Stimulated activated CD8-positive, alpha-beta memory T cell treated with anti-CD3 and anti-CD28 coated beads, Interleukin-12 subunit alpha, Interleukin-12 subunit beta, amount 100 ng/mL, for 24 hours (primary cell): ENCODE results near the gene ZC3H14.

Source experiments
- DNase-seq: peaks from one replicate; pipeline ENCODE4 v3.0.0-alpha.2; 2020; ENCODE audit errors: extremely low read depth

The ZC3H14 gene

GRCh38 chr14:88611878-88612277, 49.0 kb downstream of the ZC3H14 start:
- DNase-seq = no peak

GRCh38 chr14:88612981-88613380, 50.1 kb downstream of the ZC3H14 start:
- DNase-seq = no peak

- no peak for DNase-seq
Observed at GRCh38 chr14:88613552-88614010, 50.7 kb downstream of the ZC3H14 start.

- no peak for DNase-seq
Observed at GRCh38 chr14:88614218-88614907, 51.5 kb downstream of the ZC3H14 start.

GRCh38 chr14:88616697-88617096, 53.9 kb downstream of the ZC3H14 start:
- no peak for DNase-seq

- DNase-seq = no peak
Observed at GRCh38 chr14:88617479-88617878, 54.6 kb downstream of the ZC3H14 start.

- no peak for DNase-seq
Observed at GRCh38 chr14:88618476-88618875, 55.6 kb downstream of the ZC3H14 start.

- DNase-seq = no peak
Observed at GRCh38 chr14:88621100-88621499, 58.3 kb downstream of the ZC3H14 start.

GRCh38 chr14:88625671-88626070, 62.8 kb downstream of the ZC3H14 start:
- no peak for DNase-seq

- no peak for DNase-seq
Observed at GRCh38 chr14:88628033-88628432, 65.2 kb downstream of the ZC3H14 start.

- no peak for DNase-seq
Observed at GRCh38 chr14:88628462-88628861, 65.6 kb downstream of the ZC3H14 start.

GRCh38 chr14:88630565-88630964, 67.7 kb downstream of the ZC3H14 start:
- no peak for DNase-seq

- DNase-seq = no peak
Observed at GRCh38 chr14:88631091-88631490, 68.3 kb downstream of the ZC3H14 start.

GRCh38 chr14:88632512-88632911, 69.7 kb downstream of the ZC3H14 start:
- no peak for DNase-seq

GRCh38 chr14:88639221-88639620, 76.4 kb downstream of the ZC3H14 start:
- DNase-seq = no peak

GRCh38 chr14:88660056-88660455, 97.2 kb downstream of the ZC3H14 start:
- no peak for DNase-seq

- DNase-seq = no peak
Observed at GRCh38 chr14:88667555-88668273, 104.9 kb downstream of the ZC3H14 start.

- no peak for DNase-seq
Observed at GRCh38 chr14:88668448-88669116, 105.7 kb downstream of the ZC3H14 start.

GRCh38 chr14:88669346-88669745, 106.5 kb downstream of the ZC3H14 start:
- no peak for DNase-seq
